B cell (primary cell): ENCODE results near the gene NRAS. TPM values are rescaled to one million over a fixed set of nuclear protein-coding genes. Genes with fewer than 3 reads are reported as not detected.

ENCODE experiments used
- ATAC-seq: fragments of 200-7000 bp; cut with Tn5 transposase; one replicate; pipeline ENCODE4 v1.10.0; 2021; ENCODE audit warnings: low read depth, mild to moderate bottlenecking, moderate number of reproducible peaks, moderate library complexity
- CTCF ChIA-PET: fragments of 350-600 bp; sonication (Branson Sonifier 250); formaldehyde crosslinking; loops from one replicate; lab custom pipeline; 2021; ENCODE audit warnings: antibody characterized with exemption, inconsistent platforms; lab: Charles Lee
- POLR2A ChIA-PET: fragments of 350-600 bp; sonication (Branson Sonifier 250); formaldehyde crosslinking; loops from one replicate; lab custom pipeline; 2021; ENCODE audit warnings: antibody characterized with exemption; lab: Charles Lee
- DNase-seq: peaks from one replicate; pipeline ENCODE4 v3.0.0; 2013
- H2AFZ ChIP-seq: 2 replicates; pipeline ENCODE4 v1.6.1; 2012; ENCODE audit warnings: mild to moderate bottlenecking, low read depth, low read length; ENCODE audit not compliant: insufficient read depth, poor library complexity, severe bottlenecking
- H3K27ac ChIP-seq, 2 donors: 1 replicate in 1 of 2; 2 replicates in 1 of 2; pipeline ENCODE4 v1.5.1; 2012 to 2013; ENCODE audit warnings: low read length in 2 of 2, mild to moderate bottlenecking in 2 of 2, moderate library complexity in 1 of 2
- H3K27me3 ChIP-seq, 4 experiments: fragments of 200-600 bp in 1 of 4; sonication (generic) in 1 of 4; replicated peaks in 1 of 4; 1 replicate in 2 of 4; 2 replicates in 2 of 4; pipeline versions ENCODE4 v1.6.1 to v1.7.0; 2013 to 2016; ENCODE audit warnings: low read length in 3 of 4, mild to moderate bottlenecking in 2 of 4, mixed read lengths in 1 of 4, moderate library complexity in 1 of 4; ENCODE audit not compliant: insufficient read depth in 4 of 4, control insufficient read depth in 3 of 4; ENCODE audit errors: control extremely low read depth in 1 of 4
- H3K36me3 ChIP-seq, 2 experiments: replicated peaks in 1 of 2; 1 replicate in 1 of 2; 2 replicates in 1 of 2; pipeline versions ENCODE4 v1.6.1 to v1.7.1; 2013; ENCODE audit warnings: low read length in 1 of 2; ENCODE audit not compliant: insufficient read depth in 2 of 2, control insufficient read depth in 1 of 2; ENCODE audit errors: control extremely low read depth in 1 of 2, extremely low read depth in 1 of 2
- H3K4me1 ChIP-seq, 2 donors: fragments of 200-600 bp in 1 of 2; sonication (generic) in 1 of 2; 1 replicate in 1 of 2; 2 replicates in 1 of 2; pipeline versions ENCODE4 v1.5.1 to v1.6.1; 2013 to 2017; ENCODE audit warnings: low read length in 2 of 2; ENCODE audit not compliant: control insufficient read depth in 2 of 2, insufficient read depth in 2 of 2
- H3K4me2 ChIP-seq: replicated peaks from 2 replicates; pipeline ENCODE3; 2012; ENCODE audit warnings: mild to moderate bottlenecking, low read depth, low read length; ENCODE audit not compliant: poor library complexity, severe bottlenecking
- H3K4me3 ChIP-seq, 5 experiments: fragments of 200-600 bp in 1 of 5; sonication (generic) in 1 of 5; 1 replicate in 3 of 5; 2 replicates in 2 of 5; pipeline versions ENCODE4 v1.5.1 to v1.7.0; 2011 to 2016; ENCODE audit warnings: low read length in 4 of 5, mild to moderate bottlenecking in 4 of 5, low read depth in 2 of 5, control low read depth in 1 of 5, moderate library complexity in 1 of 5; ENCODE audit not compliant: insufficient read depth in 1 of 5; ENCODE audit errors: control extremely low read depth in 1 of 5, extremely low read depth in 1 of 5
- H3K79me2 ChIP-seq: fragments of 200-600 bp; sonication (generic); one replicate; pipeline ENCODE4 v1.6.0; 2016; ENCODE audit warnings: low read length; ENCODE audit not compliant: control insufficient read depth, insufficient read depth
- H3K9ac ChIP-seq: fragments of 200-600 bp; sonication (generic); 2 replicates; pipeline ENCODE4 v1.6.1; 2017; ENCODE audit warnings: mild to moderate bottlenecking, low read length, moderate library complexity
- H3K9me3 ChIP-seq, 3 donors: one replicate each; pipeline versions ENCODE4 v1.6.1 to v1.7.1; 2013; ENCODE audit warnings: low read length in 2 of 3; ENCODE audit not compliant: control insufficient read depth in 2 of 3, insufficient read depth in 1 of 3; ENCODE audit errors: control extremely low read depth in 1 of 3
- H4K20me1 ChIP-seq: 2 replicates; pipeline ENCODE4 v1.6.0; 2012; ENCODE audit warnings: mild to moderate bottlenecking, low read length; ENCODE audit not compliant: insufficient read depth, control insufficient read depth, poor library complexity, severe bottlenecking
- H3K27ac Mint-ChIP-seq: one replicate; pipeline ENCODE4 v1.8.0; 2021; ENCODE audit warnings: mixed read lengths
- H3K27me3 Mint-ChIP-seq: one replicate; pipeline ENCODE4 v1.8.0; 2021; ENCODE audit warnings: mixed read lengths
- H3K4me1 Mint-ChIP-seq: one replicate; pipeline ENCODE4 v1.8.0; 2021; ENCODE audit warnings: mixed read lengths
- H3K4me3 Mint-ChIP-seq: one replicate; pipeline ENCODE4 v1.8.0; 2021; ENCODE audit warnings: mixed read lengths
- H3K9me3 Mint-ChIP-seq: one replicate; pipeline ENCODE4 v1.8.0; 2022; ENCODE audit warnings: mixed read lengths; ENCODE audit not compliant: insufficient read depth
- CTCF ChIP-seq: fragments of 200-600 bp; IDR thresholded peaks from one replicate; pipeline ENCODE4 v1.8.0; 2022; ENCODE audit warnings: antibody characterized with exemption, mild to moderate bottlenecking
- EZH2 ChIP-seq: IDR thresholded peaks from 2 replicates; pipeline ENCODE4 v1.6.1; 2012; ENCODE audit warnings: borderline replicate concordance, low read depth, mild to moderate bottlenecking, moderate library complexity, low read length; ENCODE audit not compliant: insufficient read depth, poor library complexity, severe bottlenecking
- WGBS: methylation state at CpG from one replicate; pipeline ENCODE4 v1.1.5; 2013; ENCODE audit warnings: missing lambda C conversion rate; ENCODE audit not compliant: insufficient coverage; 5-methylcytosine and 5-hydroxymethylcytosine counted together
- intact Hi-C: fragments of 100-400 bp; cut with micrococcal nuclease; formaldehyde crosslinking; loops from one replicate; pipeline ENCODE4 v1.10.0; 2022
- polyA plus RNA-seq: library from polyadenylated mRNA; depleted of rRNA; stranded (reverse); fragments of >200 nt; gene quantifications from 2 replicates; pipeline ENCODE4 v1.2.3, GENCODE V29; 2012
- total RNA-seq, 2 donors: library from RNA; stranded (reverse); fragments of 120-200 nt in 1 of 2; gene quantifications; 1 replicate in 1 of 2; 2 replicates in 1 of 2; pipeline versions ENCODE4 v1.2.3 to v1.2.4, GENCODE V29; 2013 to 2022

The NRAS gene
- total and polyA plus RNA-seq, 2 donors (not counting 1 experiment from before 2014, with no cell fraction given) = 9.8 to 35.0 TPM

GRCh38 chr1:114756949-114757454, 40.4 kb upstream of the NRAS start:
- no peak for DNase-seq
- intact Hi-C loops = loop anchor here (1.0 to 5.0 kb wide), 6 partner anchors 41 to 998 kb away; partner anchors contain the start of genes BCAS2, NRAS, PHTF1 and RSBN1
- CTCF ChIA-PET = interaction anchor here (0.6 to 1.5 kb wide), 2 partner anchors 40 to 1079 kb away, joined by 3 to 4 read pairs; partner anchors contain the start of gene NRAS

More at GRCh38 chr1:114756949-114757454, 40.4 kb upstream of the NRAS start:
- Mint-ChIP-seq H3K4me1 (peaks cover 62% of the 10 kb centered on the region), H3K9me3 (no peaks in the 10 kb centered on the region), H3K4me3 (peak overlapping the region; percentile 100), H3K27ac (peak overlapping the region; percentile 100), H3K27me3 (no peaks in the 10 kb centered on the region)
- peaks cover 51 to 52% of the 10 kb centered on the region in 2 donors for H3K4me1 ChIP-seq
- TF ChIP-seq EZH2 (no peak), CTCF (no peak)
- H3K4me2 ChIP-seq = peak overlapping the region; percentile 80
- peaks cover 53% of the 10 kb centered on the region for H4K20me1 ChIP-seq
- no peaks in the 10 kb centered on the region for H3K27me3 ChIP-seq
- H2AFZ ChIP-seq = peak overlapping the region; percentile 98
- H3K27ac ChIP-seq = peak overlapping the region; percentile 99 to 100
- ATAC-seq = no peak
- peak overlapping the region; percentile 100 for H3K9ac ChIP-seq
- H3K9me3 ChIP-seq = peaks cover 0 to 2% (median 0%) of the 10 kb centered on the region in 3 donors
- H3K36me3 ChIP-seq = peaks cover 0 to 3% of the 10 kb centered on the region in 2 experiments
- 2% methylated on average over 15 of the region's 17 CpGs for WGBS
- POLR2A ChIA-PET = interaction anchor here (1.1 to 1.4 kb wide), 3 partner anchors 23 to 246 kb away, joined by 5 to 16 read pairs (median 6); partner anchors contain the start of genes NRAS, SIKE1 and TRIM33
- H3K4me3 ChIP-seq = peak overlapping the region; percentile 81 to 100 (median 95)
- H3K79me2 ChIP-seq = peaks cover 65% of the 10 kb centered on the region
